MCF 10A (cell line): ENCODE measurements around the gene NR1I3. TPM values are rescaled to one million over a fixed set of nuclear protein-coding genes. Genes with fewer than 3 reads are reported as not detected.

Experiments used
- BruUV-seq: library from RNA; stranded (reverse); fragments of 400-500 nt; replicated peaks from 2 replicates; lab custom pipeline; 2021; lab: Mats Ljungman, UMichigan
- CTCF ChIA-PET: fragments of 300-600 bp; sonication (Branson Sonifier 250); formaldehyde crosslinking; extraction: SDS; loops from one replicate; lab custom pipeline; 2021; ENCODE audit warnings: antibody characterized with exemption, inconsistent platforms; lab: Yijun Ruan, JAX
- POLR2A ChIA-PET: fragments of 300-600, 350-650 bp; sonication (Branson Sonifier 250); formaldehyde crosslinking; extraction: SDS; loops from one replicate; lab custom pipeline; 2020; ENCODE audit warnings: antibody characterized with exemption, inconsistent platforms; lab: Yijun Ruan, JAX
- DNase-seq: peaks from one replicate; pipeline ENCODE4 v3.0.0-alpha.2; 2018; ENCODE audit not compliant: unreplicated experiment
- H3K27ac Mint-ChIP-seq: one replicate; pipeline ENCODE4 v1.8.0; 2022; ENCODE audit warnings: mild to moderate bottlenecking, low read depth, mixed read lengths; ENCODE audit not compliant: unreplicated experiment
- H3K27me3 Mint-ChIP-seq: one replicate; pipeline ENCODE4 v1.8.0; 2022; ENCODE audit warnings: mixed read lengths; ENCODE audit not compliant: insufficient read depth, unreplicated experiment
- H3K36me3 Mint-ChIP-seq: one replicate; pipeline ENCODE4 v1.8.0; 2022; ENCODE audit warnings: mild to moderate bottlenecking, moderate library complexity, mixed read lengths; ENCODE audit not compliant: insufficient read depth, unreplicated experiment
- H3K4me1 Mint-ChIP-seq: one replicate; pipeline ENCODE4 v1.8.0; 2022; ENCODE audit warnings: mixed read lengths; ENCODE audit not compliant: insufficient read depth, unreplicated experiment
- H3K4me3 Mint-ChIP-seq: one replicate; pipeline ENCODE4 v1.8.0; 2022; ENCODE audit warnings: mild to moderate bottlenecking, moderate library complexity, mixed read lengths; ENCODE audit not compliant: unreplicated experiment
- H3K9me3 Mint-ChIP-seq: one replicate; pipeline ENCODE4 v1.8.0; 2022; ENCODE audit warnings: mixed read lengths; ENCODE audit not compliant: unreplicated experiment
- intact Hi-C: fragments of 100-400 bp; cut with micrococcal nuclease; formaldehyde crosslinking; loops from 2 replicates; pipeline ENCODE4 v1.14.1; 2022
- total RNA-seq: library from RNA; stranded (reverse); gene quantifications from 2 replicates; pipeline ENCODE4 v1.2.3, GENCODE V29; 2022
- TF ChIP-seq, protein P1 (sequence below): fragments of 200-600 bp; IDR thresholded peaks from one replicate; pipeline ENCODE4 v1.8.0; 2022; ENCODE audit warnings: antibody characterized with exemption, mild to moderate bottlenecking; ENCODE audit not compliant: unreplicated experiment

Gene NR1I3
- total RNA-seq, 1 experiment from 2014 or later, result not detected

DNA sequence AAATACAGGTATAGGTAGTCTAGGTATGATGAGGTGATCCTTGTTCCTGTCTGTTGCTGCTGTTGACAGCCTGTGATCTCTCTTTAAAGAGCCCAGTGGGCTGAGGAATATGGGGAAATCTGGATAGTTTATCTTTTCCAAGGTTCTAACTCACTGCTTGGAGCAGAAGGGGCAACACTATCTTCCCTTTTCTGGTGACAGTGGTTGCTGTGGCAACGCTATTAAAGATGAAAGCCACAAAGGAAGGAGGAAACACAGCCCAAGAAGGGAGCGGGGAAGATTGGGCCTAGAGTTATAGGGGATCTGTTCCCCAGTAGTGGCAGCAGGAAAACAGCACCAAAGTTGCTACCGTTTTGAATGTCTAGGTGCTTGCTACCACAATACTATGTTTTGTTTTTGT lies 29.3 kb upstream of the NR1I3 start:
- Mint-ChIP-seq H3K36me3 (no peaks in the 10 kb centered on the region), H3K4me3 (no peak overlapping the region), H3K27ac (no peak overlapping the region), H3K27me3 (peaks cover 5% of the 10 kb centered on the region), H3K9me3 (no peaks in the 10 kb centered on the region), H3K4me1 (no peaks in the 10 kb centered on the region)
- ChIA-PET POLR2A (interaction anchor here (1.0 kb wide), 1 partner anchor 47 kb away, joined by 3 read pairs; the partner anchor contains the start of gene SDHC), CTCF (interaction anchor here (0.7 to 2.2 kb wide), 4 partner anchors 18 to 37 kb away, joined by 3 to 10 read pairs (median 3); no protein-coding TSS in a partner anchor)
- TF ChIP-seq, protein P1, sequence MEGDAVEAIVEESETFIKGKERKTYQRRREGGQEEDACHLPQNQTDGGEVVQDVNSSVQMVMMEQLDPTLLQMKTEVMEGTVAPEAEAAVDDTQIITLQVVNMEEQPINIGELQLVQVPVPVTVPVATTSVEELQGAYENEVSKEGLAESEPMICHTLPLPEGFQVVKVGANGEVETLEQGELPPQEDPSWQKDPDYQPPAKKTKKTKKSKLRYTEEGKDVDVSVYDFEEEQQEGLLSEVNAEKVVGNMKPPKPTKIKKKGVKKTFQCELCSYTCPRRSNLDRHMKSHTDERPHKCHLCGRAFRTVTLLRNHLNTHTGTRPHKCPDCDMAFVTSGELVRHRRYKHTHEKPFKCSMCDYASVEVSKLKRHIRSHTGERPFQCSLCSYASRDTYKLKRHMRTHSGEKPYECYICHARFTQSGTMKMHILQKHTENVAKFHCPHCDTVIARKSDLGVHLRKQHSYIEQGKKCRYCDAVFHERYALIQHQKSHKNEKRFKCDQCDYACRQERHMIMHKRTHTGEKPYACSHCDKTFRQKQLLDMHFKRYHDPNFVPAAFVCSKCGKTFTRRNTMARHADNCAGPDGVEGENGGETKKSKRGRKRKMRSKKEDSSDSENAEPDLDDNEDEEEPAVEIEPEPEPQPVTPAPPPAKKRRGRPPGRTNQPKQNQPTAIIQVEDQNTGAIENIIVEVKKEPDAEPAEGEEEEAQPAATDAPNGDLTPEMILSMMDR, result no peak
- BruUV-seq, result no TSS peak
- intact Hi-C loops, result no loop called here
- DNase-seq, result no peak

DNA sequence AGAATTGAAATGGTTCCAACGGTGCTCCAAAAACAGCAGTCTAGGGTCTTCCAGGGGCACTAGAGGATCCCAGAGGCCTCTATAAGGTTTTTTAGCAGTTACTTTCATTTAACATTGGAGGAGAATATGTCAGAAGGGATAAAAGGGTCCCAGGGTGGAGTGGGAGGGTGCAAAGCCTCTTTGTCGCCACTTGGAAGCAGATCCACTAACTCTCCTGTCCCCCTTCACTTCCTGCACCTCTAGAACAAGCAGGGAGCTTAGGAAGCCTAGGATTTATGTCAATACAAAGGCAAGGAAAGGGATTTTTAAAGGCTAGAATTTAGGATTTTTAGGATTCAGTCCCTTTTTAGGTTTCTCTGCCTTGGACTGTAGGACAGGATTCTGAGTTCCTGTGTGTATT lies 28.8 kb upstream of the NR1I3 start:
- Mint-ChIP-seq H3K27ac (no peak overlapping the region), H3K4me1 (no peaks in the 10 kb centered on the region), H3K4me3 (no peak overlapping the region), H3K36me3 (no peaks in the 10 kb centered on the region), H3K27me3 (peaks cover 8% of the 10 kb centered on the region), H3K9me3 (no peaks in the 10 kb centered on the region)
- ChIA-PET POLR2A (interaction anchor here (1.0 kb wide), 1 partner anchor 47 kb away, joined by 3 read pairs; the partner anchor contains the start of gene SDHC), CTCF (interaction anchor here (0.6 to 2.2 kb wide), 5 partner anchors 18 to 101 kb away, joined by 3 to 10 read pairs (median 3); partner anchors contain the start of gene PPOX)
- no TSS peak for BruUV-seq
- TF ChIP-seq, protein P1, result no peak
- DNase-seq, result no peak
- intact Hi-C loops, result no loop called here

DNA sequence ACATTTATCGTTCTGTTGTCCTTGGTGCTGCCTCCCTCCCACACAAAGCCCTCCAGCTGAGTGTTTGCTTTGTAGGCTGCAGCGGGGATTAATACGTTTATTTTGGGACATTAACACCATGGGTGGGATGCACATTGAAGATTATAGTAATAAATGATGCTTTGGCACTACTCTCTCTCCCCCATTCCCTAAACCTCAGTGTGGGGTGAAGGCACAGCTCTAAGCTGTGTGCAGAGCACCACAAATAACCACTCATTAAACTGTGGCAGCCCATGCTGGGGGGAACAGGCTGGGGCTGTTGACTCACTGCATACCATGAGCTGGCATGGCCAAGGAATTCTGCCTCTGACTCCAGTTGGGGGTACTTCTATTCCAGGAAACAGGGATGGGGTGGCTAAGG lies 28.2 kb upstream of the NR1I3 start:
- H3K4me3 Mint-ChIP-seq, result no peak overlapping the region
- H3K27me3 Mint-ChIP-seq, result peaks cover 14% of the 10 kb centered on the region
- DNase-seq, result no peak
- intact Hi-C loops, result no loop called here
- no TSS peak for BruUV-seq
- no peaks in the 10 kb centered on the region for H3K36me3 Mint-ChIP-seq
- H3K9me3 Mint-ChIP-seq, result no peaks in the 10 kb centered on the region
- ChIA-PET POLR2A (interaction anchor here (0.8 kb wide), 1 partner anchor 17 kb away, joined by 3 read pairs; no protein-coding TSS in a partner anchor), CTCF (interaction anchor here (0.6 to 2.2 kb wide), 6 partner anchors 18 to 496 kb away, joined by 3 to 10 read pairs (median 3); partner anchors contain the start of gene PPOX)
- TF ChIP-seq, protein P1, result no peak
- H3K27ac Mint-ChIP-seq, result no peak overlapping the region
- H3K4me1 Mint-ChIP-seq, result no peaks in the 10 kb centered on the region

DNA sequence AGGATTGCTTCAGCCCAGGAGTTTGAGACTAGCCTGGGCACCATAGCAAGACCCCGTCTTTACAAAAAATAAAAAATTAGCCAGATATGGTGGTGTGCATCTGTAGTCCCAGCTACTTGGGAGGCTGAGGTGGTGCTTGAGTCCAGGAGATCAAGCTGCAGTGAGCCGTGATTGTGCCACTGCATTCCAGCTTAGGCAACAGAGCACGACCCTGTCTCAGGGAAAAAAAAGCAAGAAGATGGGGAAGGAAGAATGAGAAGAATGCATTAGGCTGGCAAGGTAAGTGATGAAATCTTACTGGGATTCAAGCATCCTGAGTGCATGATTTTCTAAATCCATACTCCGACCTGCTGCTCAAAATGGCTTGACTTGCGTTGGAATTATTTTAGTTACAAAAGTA lies 27.3 kb upstream of the NR1I3 start:
- BruUV-seq, result no TSS peak
- ChIA-PET POLR2A (interaction anchor here (0.8 kb wide), 1 partner anchor 16 kb away, joined by 3 read pairs; no protein-coding TSS in a partner anchor), CTCF (interaction anchor here (0.6 to 2.2 kb wide), 4 partner anchors 26 to 495 kb away, joined by 4 to 10 read pairs (median 6); partner anchors contain the start of gene TOMM40L)
- Mint-ChIP-seq H3K36me3 (no peaks in the 10 kb centered on the region), H3K27ac (no peak overlapping the region), H3K9me3 (no peaks in the 10 kb centered on the region), H3K27me3 (peaks cover 23% of the 10 kb centered on the region), H3K4me3 (no peak overlapping the region), H3K4me1 (no peaks in the 10 kb centered on the region)
- intact Hi-C loops, result no loop called here
- DNase-seq, result no peak
- TF ChIP-seq, protein P1, result no peak
